HG02840 (cell line): ENCODE data around the gene CC2D1A.
"Not testable (repeated sequence)": the region's sequence is repeated elsewhere in the genome, so short reads cannot be mapped to it uniquely, and the experiment has no call there.

Source experiments
- ATAC-seq: cut with Tn5 transposase; IDR thresholded peaks from one replicate; pipeline ENCODE4 v1.9.1; 2021; ENCODE audit warnings: mild to moderate bottlenecking, moderate library complexity, moderate number of reproducible peaks; ENCODE audit not compliant: unreplicated experiment, low FRiP score

The CC2D1A gene

DNA sequence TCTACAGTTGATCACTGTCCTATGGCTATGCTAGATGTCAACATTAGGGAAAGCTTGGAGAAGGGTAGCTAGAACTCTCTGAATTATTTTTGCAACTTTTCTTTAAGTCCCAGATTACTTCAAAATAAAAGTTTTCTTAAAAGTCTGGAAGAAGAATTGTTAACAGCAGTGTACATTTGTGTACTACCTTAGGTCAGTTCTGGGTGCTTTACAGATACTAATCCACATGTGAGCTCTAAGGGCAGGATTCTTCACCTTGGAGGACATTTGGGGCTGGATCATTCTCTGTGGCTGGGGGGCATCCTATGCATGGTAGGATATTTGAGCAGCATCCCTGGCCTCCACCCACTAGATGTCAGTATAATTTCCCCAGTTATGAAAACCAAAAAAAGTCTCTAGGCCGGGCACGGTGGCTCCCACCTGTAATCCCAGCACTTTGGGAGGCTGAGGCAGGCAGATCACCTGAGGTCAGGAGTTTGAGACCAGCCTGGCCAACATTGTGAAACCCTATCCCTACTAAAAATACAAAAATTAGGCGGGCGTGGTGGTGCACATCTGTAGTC, 2.9 kb upstream of the CC2D1A start:
- ATAC-seq: no peak

DNA sequence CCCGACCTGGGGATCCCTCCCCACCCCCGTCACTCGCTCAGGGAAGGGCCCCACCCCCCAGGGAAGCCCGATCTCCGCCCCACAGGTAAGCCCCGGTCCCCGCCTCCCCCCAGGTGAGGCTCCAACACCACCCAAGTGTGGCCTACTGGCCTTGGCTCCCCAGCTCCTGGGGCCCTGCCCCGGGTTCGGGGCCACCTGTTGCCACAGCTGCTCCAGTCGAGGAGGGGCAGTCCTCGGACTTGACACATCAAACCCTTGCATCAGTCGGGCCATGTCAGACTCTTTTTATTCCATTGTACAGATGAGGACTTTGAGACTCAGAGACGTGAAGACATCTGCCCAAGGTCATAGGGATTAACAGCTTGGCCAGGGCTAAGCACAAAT, 512 bp downstream of the CC2D1A start:
- peak; percentile 23 for ATAC-seq

DNA sequence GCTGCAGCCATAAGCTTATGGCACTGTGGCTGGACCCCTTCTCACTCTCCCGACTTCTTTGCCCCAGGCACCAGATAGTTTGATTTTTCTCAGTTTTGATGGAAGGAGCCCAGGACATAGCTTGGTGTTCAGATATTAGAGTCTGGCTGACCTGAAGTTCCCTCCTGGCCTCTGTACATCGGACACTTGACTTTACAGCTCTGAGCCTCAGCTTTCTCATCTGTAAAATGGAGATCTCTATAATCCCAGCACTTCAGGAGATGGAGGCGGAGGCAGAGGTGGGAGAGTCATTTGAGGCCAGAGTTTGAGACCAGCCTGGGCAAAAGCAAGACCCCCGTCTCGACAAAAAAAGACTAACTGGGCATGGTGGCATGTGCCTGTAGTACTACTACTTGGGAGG, 909 bp downstream of the CC2D1A start:
- ATAC-seq: no peak

DNA sequence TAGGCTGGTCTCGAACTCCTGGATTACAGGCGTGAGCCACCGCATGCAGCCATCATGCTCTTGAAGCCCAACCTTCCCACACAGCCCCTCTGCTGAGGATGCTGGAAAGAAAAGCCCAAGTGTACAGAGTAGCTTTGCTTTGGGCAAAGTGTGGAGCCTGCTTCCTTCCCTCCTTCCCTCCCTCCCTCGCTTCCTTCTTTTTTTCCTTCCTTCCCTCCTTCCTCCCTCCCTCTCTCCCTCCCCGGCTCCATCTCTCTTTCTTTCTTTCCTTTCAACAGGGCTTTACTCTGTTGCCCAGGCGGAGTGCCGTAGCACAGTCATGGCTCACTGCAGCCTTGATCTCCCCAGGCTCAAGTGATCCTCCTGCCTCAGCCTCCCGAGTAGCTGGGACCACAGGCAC, 2.7 kb downstream of the CC2D1A start:
- no peak for ATAC-seq

DNA sequence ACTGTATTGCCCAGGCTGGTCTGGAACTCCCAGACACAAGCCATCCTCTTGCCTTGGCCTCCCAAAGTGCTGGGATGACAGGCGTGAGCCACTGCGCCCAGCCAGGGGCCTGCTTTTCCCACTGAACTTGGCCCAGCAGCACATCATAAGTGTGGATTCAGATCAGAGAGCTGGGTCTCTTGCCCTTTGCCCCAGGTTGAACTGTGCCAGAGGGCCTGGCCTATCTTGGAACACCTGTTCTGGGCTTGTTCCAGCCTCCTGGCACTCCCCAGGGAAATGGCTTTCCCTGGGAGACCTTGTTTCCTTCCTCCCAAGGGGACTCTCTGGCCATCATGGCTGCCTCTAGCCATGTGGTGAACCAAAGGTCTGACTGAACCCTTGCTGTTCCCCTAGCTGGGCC, 3.4 kb downstream of the CC2D1A start:
- ATAC-seq: no peak

DNA sequence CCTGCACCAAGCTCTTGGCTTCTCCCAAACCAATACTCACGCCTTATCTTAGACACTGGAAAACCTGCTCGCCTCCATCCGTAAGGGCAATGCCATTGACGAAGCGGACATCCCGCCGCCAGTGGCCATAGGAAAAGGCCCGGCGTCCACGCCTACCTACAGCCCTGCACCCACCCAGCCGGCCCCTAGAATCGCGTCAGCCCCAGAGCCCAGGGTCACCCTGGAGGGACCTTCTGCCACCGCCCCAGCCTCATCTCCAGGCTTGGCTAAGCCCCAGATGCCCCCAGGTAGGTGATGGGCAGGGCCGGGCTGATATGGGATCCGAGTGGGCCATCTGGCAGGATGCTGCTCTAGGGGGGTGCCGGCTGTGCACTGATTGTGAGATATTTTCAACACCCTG, 7.4 kb downstream of the CC2D1A start:
- ATAC-seq: no peak

DNA sequence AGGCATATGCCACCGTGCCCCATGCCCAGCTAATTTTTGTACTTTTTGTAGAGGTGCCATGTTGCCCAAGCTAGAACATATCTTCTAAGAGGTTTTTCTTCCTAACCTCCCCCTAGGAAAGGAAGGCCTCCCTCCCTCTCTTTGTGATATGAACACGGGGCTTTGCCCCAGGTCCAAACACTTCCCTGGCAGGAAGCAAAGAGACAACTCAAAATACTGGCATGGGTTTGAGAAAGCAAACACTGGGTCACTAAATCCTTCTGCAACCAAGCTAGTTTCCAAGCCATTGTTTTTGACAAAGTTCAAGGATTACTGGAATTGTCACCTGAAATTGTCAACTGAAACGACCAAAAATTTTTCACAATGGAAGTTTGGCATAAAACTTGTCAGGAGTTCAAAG, 8.8 kb downstream of the CC2D1A start:
- ATAC-seq: no peak

DNA sequence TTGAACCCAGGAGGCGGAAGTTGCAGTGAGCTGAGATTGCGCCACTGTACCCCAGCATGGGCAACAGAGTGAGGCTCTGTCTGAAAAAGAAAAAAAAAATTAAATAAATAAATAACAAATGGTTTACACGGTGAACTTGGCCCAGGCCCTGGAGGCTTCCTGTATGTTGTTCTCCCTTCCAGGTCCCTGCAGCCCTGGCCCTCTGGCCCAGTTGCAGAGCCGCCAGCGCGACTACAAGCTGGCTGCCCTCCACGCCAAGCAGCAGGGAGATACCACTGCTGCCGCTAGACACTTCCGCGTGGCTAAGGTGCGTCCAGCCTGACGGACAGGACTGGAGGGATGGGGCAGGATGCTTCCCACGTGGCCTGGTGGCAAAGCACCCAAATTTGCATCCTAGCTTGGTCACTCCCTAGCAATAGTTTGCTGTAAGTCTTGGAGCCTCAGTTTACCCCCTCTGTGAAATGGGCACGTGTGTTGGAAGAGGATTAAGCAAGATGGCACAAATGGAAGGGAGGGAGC, 11.9 kb downstream of the CC2D1A start:
- no peak for ATAC-seq

DNA sequence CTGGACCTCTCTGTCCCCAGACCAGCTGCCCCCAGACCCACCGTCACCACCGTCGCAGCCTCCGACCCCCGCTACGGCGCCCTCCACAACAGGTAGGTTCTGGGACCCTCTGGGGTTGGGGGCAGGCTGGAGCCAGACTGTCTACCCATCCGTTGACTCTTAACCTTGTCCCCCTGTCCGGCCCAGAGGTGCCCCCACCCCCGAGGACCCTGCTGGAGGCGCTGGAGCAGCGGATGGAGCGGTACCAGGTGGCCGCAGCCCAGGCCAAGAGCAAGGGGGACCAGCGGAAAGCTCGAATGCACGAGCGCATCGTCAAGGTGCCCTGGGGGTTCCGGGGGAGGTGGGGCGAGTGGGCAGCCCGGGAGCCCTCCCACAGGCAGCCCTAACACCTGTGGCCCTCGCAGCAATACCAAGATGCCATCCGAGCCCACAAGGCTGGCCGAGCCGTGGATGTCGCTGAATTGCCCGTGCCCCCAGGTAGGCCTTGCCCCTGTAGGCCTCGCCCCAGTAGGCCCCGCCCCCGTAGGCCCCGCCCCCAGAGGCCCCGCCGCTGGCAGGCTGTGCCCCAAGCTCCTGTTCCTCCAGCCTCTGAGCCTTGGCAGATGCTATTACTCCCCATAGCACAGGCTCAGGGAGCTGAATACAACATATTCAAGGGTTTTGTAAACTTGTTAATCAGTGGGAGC, 12.9 kb downstream of the CC2D1A start:
- ATAC-seq: no peak

DNA sequence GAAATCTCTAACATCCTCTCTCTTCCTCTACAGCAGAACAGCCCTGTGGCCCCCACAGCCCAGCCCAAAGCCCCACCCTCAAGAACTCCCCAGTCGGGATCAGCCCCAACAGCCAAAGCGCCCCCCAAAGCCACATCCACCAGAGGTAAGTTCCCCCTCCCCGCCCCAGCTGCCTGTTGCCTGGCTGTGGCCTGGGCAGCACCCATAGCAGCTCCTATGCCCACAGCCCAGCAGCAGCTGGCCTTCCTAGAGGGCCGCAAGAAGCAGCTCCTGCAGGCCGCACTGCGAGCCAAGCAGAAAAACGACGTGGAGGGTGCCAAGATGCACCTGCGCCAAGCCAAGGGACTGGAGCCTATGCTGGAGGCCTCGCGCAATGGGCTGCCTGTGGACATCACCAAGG, 14.5 kb downstream of the CC2D1A start:
- ATAC-seq: no peak

DNA sequence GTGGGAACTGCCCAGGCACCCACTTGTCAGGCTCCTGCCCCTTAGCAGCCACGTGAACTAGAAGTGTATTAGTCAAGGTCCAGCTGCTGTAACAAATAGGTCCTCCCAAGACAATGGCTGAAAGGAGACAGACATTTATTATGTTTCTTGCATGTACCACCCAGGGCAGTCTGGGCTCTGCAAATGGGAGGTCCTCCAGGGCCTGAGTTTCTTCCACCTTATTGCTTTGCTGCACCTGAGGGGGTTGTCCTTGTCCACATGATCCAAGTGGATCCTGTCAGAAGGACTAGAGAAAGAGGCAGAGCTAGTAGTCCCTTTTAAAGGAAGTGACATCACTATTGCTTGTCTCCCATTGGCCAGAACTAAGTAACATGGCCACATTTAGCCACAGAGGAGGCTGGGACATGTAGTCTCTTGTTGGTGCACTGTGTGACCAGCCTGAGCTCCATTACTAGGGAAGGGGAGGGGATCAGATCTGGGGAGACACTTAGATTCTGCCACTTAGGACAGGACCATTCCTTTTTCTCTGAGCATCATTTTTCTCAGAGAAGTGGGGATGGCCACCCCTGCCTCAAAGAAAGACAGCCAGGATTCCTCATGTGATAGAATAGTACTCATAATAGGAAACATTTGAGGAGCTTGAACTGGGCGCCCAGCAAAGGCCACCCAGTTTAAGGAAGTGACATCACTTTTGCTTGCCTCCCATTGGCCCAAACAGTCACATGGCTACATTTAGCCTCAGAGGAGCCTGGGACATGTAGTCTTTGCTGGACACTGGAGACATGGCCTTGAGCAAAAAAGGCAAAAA, 15.1 kb downstream of the CC2D1A start:
- no peak for ATAC-seq

DNA sequence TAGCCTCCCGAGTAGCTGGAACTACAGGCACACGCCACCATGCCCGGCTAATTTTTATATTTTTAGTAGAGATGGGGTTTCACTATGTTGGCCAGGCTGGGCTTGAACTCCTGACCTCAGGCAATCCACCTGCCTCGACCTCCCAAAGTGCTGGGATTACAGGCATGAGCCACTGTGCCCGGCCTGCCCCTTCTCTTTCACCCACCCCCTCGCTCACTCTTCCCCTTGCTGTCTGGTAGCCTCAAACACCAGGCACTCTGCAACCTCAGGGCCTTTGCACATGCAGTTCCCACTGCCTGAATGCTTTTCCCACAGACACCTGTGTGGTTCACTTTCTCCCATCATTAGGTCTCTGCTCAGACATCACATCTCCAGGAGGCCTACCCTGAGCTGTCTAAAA, 16.1 kb downstream of the CC2D1A start:
- ATAC-seq: not testable (repeated sequence)

DNA sequence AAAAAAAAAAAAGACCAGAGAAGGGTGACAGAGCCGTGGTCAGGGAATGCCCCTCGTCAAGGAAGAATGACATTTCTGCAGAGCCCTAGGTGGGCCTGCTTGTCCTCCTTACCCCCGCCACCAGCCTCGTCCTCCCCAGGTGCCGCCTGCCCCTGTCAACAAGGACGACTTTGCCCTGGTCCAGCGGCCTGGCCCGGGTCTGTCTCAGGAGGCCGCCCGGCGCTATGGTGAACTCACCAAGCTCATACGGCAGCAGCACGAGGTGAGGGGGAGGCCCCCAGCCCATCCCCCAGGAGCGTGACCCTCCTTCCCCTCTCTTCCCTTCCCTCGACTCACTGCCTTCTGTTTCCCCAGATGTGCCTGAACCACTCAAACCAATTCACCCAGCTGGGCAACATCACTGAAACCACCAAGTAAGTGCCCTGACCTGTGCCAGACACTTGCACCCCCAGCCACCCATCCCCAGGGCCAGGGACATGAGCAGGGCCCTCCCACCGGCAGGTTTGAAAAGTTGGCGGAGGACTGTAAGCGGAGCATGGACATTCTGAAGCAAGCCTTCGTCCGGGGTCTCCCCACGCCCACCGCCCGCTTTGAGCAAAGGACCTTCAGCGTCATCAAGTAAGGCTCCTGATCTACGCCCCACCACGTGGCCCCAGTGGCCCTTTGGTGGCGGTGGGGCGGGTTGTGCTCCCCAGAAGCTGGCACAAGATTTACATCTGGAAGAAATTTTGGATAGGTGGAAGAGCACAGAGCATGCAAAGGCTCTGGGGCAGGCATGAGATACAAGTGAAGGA, 17.4 kb downstream of the CC2D1A start:
- ATAC-seq: no peak

DNA sequence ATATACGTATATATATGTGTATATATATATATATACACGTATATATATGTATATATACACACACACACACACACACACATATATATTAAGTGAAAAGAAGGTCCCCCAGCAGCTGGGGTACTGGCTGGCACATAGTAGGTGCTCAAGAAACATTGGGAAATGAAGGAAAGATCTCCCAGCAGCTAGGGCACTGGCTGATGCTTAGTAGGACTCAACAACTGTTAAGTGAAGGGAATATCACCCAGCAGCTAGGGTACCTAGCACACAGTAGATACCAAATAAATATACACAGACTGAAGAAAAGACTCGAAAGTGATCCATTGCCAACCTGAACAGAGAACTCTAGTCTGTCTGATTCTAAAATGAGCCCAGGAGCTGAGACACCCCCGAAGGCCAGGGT, 20.0 kb downstream of the CC2D1A start:
- no peak for ATAC-seq

DNA sequence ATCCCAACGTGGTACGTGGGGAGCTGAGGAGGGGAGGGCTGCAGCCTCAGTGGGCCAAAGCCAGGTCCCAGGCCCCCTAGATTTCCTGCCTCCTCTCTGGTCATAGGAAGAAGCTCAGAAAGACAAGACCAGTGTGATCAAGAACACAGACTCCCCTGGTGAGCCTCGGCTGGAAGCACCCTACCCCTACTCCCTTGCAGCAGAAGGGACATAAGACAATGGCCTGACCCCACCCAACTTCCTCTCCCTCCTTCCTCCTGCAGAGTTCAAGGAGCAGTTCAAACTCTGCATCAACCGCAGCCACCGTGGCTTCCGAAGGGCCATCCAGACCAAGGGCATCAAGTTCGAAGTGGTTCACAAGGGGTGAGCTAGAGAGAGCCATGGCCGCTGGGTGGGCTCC, 20.7 kb downstream of the CC2D1A start:
- ATAC-seq: no peak

DNA sequence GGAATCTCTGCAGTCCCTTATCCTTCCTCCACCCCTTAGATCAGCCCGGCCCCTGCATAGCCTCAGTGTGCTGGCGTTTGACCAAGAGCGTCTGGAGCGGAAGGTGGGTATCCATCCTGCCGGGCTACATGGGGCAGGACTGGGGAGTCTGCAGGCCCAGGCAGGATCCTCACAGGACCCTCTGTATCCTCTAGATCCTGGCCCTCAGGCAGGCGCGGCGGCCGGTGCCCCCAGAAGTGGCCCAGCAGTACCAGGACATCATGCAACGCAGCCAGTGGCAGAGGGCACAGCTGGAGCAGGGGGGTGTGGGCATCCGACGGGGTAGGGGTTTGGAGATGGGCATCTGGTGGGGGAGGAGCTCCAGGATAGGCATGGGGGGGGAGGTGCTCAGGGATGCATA, 23.3 kb downstream of the CC2D1A start:
- no peak for ATAC-seq

DNA sequence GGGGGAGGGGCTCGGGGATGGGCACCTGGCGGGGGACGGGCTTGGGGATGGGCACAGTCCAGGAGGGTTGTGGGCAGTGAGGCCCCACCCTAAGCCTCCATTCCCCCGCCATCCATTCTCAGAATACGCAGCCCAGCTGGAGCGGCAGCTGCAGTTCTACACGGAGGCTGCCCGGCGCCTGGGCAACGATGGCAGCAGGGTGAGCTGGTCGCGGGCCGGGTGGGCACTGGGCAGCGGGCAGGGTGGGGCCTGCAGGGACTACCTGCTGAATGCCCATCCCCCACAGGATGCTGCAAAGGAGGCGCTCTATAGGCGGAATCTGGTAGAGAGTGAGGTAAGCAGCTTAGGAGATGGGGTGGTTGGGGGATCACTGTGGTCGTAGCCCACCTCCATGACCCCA, 24.0 kb downstream of the CC2D1A start:
- no peak for ATAC-seq

DNA sequence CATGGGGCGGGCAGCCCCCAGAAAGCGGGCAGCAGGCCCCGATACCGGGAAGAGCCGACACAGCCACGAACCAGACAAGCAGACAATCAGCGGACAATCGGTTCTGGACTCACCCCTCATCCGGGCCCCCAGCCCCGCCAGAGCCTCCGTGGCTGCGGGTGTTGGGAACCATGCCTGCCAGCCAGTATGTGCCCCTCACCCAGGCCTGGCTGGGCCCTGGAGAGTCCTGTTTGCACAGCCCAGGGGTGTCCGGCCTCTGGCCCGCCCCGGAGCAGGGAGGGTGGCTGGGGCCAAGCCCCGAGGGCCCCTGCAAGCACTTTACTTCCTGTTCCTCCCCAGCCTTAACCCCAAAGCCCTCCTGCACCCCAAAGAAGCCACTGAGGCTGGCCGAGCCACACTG, 24.4 kb downstream of the CC2D1A start:
- ATAC-seq: no peak

DNA sequence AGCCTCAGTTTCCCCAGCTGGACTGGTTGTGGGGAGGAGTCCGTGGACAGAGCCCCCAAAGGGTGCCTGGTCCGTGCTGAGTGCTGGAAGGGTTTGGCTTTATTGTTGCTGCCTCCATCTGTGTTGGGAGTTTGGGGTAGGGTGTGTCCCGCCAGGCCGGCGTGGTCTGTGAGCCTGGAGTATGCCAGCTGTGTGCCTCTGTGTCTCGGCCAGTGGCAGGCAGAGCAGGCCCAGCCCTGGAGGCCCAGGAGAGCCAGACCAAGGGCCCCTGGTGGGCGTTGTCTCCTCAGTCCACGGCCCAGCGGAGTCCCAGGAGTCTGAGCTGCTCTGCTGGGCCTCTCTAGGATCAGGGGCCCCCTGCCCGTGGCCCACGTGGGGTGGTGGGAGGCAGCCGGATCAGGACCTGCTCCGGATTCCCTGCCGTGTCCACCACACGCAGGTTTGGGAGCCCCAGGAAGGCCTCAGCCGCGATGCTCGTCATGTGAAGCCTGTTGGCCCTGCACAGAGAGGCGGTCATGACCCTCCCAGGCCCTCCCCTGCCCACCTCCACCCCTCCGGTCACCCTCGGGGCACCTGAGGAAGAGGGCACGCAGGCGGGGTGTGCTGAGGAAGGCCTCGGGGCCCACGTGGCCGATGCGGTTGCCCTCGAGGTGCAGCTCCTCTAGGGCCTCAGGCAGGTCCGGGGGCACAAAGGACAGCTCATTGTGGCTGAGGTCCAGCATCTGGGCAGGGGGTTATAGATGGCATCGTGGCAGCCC, 25.6 kb downstream of the CC2D1A start:
- no peak for ATAC-seq

DNA sequence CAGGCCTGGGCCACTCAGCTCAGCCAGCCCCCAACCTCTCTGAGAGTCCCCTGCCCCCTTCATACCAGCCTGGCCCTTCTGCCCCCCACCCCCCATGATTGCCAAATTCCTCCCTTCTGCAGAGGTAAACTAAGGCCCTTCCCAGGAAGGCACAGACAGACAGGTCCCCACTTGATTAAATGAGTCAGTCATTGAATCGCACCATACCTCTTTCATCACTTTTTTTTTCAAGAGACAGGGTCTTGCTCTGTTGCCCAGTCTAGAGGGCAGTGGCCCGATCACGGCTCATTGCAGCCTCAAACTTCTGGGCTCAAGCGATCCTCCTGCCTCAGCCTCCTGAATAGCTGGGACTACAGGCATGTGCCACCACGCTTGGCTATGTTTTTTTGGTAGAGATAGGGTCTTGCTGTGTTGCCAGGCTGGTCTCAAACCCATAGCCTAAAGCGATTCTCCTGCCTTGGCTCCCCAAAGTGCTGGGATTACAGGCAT, 26.2 kb downstream of the CC2D1A start:
- ATAC-seq: no peak
